Loucy (cell line): ENCODE measurements around the gene CLASP1.

Experiments
- H2AFZ ChIP-seq: fragments of 200-600 bp; sonication (generic); 2 replicates; pipeline ENCODE4 v1.6.0; 2016; ENCODE audit warnings: antibody characterized with exemption, mild to moderate bottlenecking, low read length, moderate library complexity
- H3F3A ChIP-seq: fragments of 200-600 bp; 2 replicates; pipeline ENCODE4 v1.6.0; 2016; ENCODE audit warnings: antibody characterized with exemption, low read depth, mild to moderate bottlenecking
- H3K27me3 ChIP-seq: fragments of 200-600 bp; sonication (generic); 2 replicates; pipeline ENCODE4 v1.6.1; 2014; ENCODE audit warnings: low read length, mild to moderate bottlenecking; ENCODE audit not compliant: insufficient read depth, poor library complexity, severe bottlenecking
- H3K36me3 ChIP-seq: fragments of 200-600 bp; sonication (generic); 2 replicates; pipeline ENCODE4 v1.6.1; 2016; ENCODE audit warnings: low read length; ENCODE audit not compliant: insufficient read depth
- H3K4me1 ChIP-seq: fragments of 200-600 bp; sonication (generic); 2 replicates; pipeline ENCODE4 v1.5.1; 2014; ENCODE audit warnings: low read length, mild to moderate bottlenecking; ENCODE audit not compliant: insufficient read depth, poor library complexity, severe bottlenecking
- H3K4me2 ChIP-seq: fragments of 200-600 bp; sonication (generic); 2 replicates; pipeline ENCODE4 v1.6.0; 2014; ENCODE audit warnings: antibody characterized with exemption, low read length, low read depth, mild to moderate bottlenecking; ENCODE audit not compliant: poor library complexity, severe bottlenecking
- H3K4me3 ChIP-seq: fragments of 200-600 bp; sonication (generic); 2 replicates; pipeline ENCODE4 v1.5.1; 2014; ENCODE audit warnings: low read length, mild to moderate bottlenecking, mixed read lengths; ENCODE audit not compliant: poor library complexity, severe bottlenecking
- H3K79me2 ChIP-seq: fragments of 200-600 bp; sonication (generic); 2 replicates; pipeline ENCODE4 v1.6.1; 2014; ENCODE audit warnings: low read length; ENCODE audit not compliant: insufficient read depth
- H3K9ac ChIP-seq: fragments of 200-600 bp; sonication (generic); 2 replicates; pipeline ENCODE4 v1.6.0; 2014; ENCODE audit warnings: mild to moderate bottlenecking, low read depth, low read length, moderate library complexity; ENCODE audit not compliant: poor library complexity, severe bottlenecking
- H3K9me2 ChIP-seq: fragments of 200-600 bp; sonication (generic); replicated peaks from 2 replicates; pipeline ENCODE4 v1.6.1; 2016; ENCODE audit warnings: low read depth, low read length, mixed read lengths
- H3K9me3 ChIP-seq: fragments of 200-600 bp; sonication (generic); 2 replicates; pipeline ENCODE4 v1.6.1; 2014; ENCODE audit warnings: mild to moderate bottlenecking, antibody characterized with exemption, low read length, low read depth; ENCODE audit not compliant: insufficient read depth
- H4K20me1 ChIP-seq: fragments of 200-600 bp; sonication (generic); 2 replicates; pipeline ENCODE4 v1.6.0; 2014; ENCODE audit warnings: antibody characterized with exemption, low read length, mild to moderate bottlenecking; ENCODE audit not compliant: insufficient read depth, poor library complexity, severe bottlenecking
- CTCF ChIP-seq: fragments of 200-600 bp; sonication (generic); conservative IDR thresholded peaks from 2 replicates; pipeline ENCODE4 v1.5.1; 2014; ENCODE audit warnings: mild to moderate bottlenecking, antibody characterized with exemption, low read length
- EZH2phosphoT487 ChIP-seq: fragments of 200-600 bp; IDR thresholded peaks from 2 replicates; pipeline ENCODE4 v1.6.1; 2018; ENCODE audit warnings: antibody characterized with exemption, mild to moderate bottlenecking, moderate library complexity, borderline replicate concordance

The CLASP1 gene

GRCh38 chr2:121418494-121419058 lies 230.7 kb downstream of the CLASP1 start:
- Histone ChIP-seq H2AFZ (no peak overlapping the region), H3K9me2 (no peaks in the 10 kb centered on the region), H3K4me3 (no peak overlapping the region), H3K36me3 (peaks cover 65% of the 10 kb centered on the region; the same call in 1 of the 2 replicates), H3K4me1 (no peaks in the 10 kb centered on the region), H3K9ac (no peak overlapping the region), H4K20me1 (no peaks in the 10 kb centered on the region), H3F3A (no peaks in the 10 kb centered on the region), H3K79me2 (no peaks in the 10 kb centered on the region), H3K27me3 (no peaks in the 10 kb centered on the region), H3K9me3 (no peaks in the 10 kb centered on the region), H3K4me2 (no peak overlapping the region)
- TF ChIP-seq CTCF: no peak

GRCh38 chr2:121417826-121418225 lies 231.4 kb downstream of the CLASP1 start:
- H3K4me3 ChIP-seq: no peak overlapping the region
- TF ChIP-seq CTCF (no peak), EZH2phosphoT487 (no peak)
- H3K4me2 ChIP-seq: no peak overlapping the region
- H3K9me3 ChIP-seq: no peaks in the 10 kb centered on the region
- H3K4me1 ChIP-seq: no peaks in the 10 kb centered on the region
- no peaks in the 10 kb centered on the region for H3K27me3 ChIP-seq
- H4K20me1 ChIP-seq: no peaks in the 10 kb centered on the region
- H3K79me2 ChIP-seq: no peaks in the 10 kb centered on the region
- no peaks in the 10 kb centered on the region for H3K9me2 ChIP-seq
- no peak overlapping the region for H3K9ac ChIP-seq
- no peaks in the 10 kb centered on the region for H3F3A ChIP-seq
- H2AFZ ChIP-seq: no peak overlapping the region
- H3K36me3 ChIP-seq: peaks cover 65% of the 10 kb centered on the region; the same call in 1 of the 2 replicates

DNA sequence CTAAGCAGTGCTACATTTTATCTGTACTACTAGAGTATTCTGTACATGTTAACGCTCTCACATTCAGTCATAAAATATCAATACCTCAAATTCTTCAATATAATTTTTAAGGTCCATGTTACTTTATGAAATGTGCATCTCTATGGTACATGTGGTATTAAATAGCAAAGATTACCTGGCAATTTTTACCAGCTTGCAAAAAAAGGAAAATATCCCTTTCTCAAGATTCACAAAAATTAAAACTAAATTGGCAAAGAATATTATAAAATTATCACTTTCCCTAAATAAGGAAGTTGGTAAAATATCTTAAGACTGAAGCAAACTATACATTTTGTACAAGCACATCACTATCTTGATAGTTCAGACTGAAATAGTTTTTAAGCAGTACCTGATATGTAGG lies 233.5 kb downstream of the CLASP1 start:
- Histone ChIP-seq H3K79me2 (no peaks in the 10 kb centered on the region), H3K9me3 (no peaks in the 10 kb centered on the region), H3K36me3 (peaks cover 54% of the 10 kb centered on the region; the same call in 1 of the 2 replicates), H2AFZ (no peak overlapping the region), H3K4me1 (no peaks in the 10 kb centered on the region), H4K20me1 (no peaks in the 10 kb centered on the region), H3K4me2 (no peak overlapping the region), H3K9ac (no peak overlapping the region), H3K27me3 (no peaks in the 10 kb centered on the region), H3K9me2 (no peaks in the 10 kb centered on the region), H3K4me3 (no peak overlapping the region), H3F3A (no peaks in the 10 kb centered on the region)
- TF ChIP-seq CTCF (no peak), EZH2phosphoT487 (no peak)
